IPS-18c (cell line): ENCODE measurements around the gene R3HCC1L.

Experiments
- H3K4me3 ChIP-seq: 2 replicates; pipeline ENCODE4 v1.7.0; 2013; ENCODE audit warnings: low read depth, mild to moderate bottlenecking, low read length, moderate library complexity; ENCODE audit not compliant: insufficient read depth
- H3K9me3 ChIP-seq: one replicate; pipeline ENCODE4 v1.6.1; 2013; ENCODE audit warnings: mild to moderate bottlenecking, low read length, moderate library complexity; ENCODE audit not compliant: control insufficient read depth, insufficient read depth

Gene R3HCC1L

DNA sequence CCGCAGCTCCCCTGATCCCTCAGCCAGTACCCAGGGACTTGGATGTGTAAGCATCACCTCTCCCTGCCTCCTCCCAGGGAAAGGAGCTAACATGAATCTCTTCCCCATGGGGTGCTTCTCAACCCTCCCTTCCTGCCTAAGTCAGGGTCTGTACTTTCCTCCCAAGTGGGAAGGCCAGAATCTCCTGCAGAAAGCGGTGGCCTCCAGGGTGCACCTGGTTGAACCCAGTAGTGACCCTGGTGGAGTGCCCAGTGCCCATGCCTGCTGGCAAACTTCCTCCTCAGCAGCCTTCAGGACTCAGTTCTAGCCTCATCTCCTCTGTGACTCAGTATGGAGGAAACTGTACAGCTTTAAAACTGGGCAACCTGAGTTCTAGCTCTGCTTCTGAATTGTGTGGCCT is 136.3 kb downstream of the R3HCC1L start:
- H3K9me3 ChIP-seq = no peaks in the 10 kb centered on the region
- no peak overlapping the region for H3K4me3 ChIP-seq

DNA sequence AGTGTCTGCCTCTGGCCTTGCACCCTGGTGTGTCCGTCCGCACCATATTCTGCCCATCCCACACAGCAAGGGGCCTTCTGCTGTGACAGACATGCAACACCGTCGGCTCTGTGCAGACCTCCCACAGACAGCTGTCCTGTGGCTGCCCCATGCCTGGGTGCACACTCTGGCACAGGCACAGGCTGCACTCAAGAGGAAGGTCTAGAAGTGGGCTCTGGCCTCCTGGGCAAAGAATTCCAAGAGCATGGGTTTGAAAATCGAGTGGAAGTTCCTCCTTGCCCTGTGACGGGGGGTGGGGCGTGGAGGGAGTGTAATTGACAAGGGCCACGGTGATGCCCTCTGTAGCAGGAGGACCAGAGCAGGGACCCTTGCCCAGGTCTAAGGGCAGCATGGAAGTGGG is 137.8 kb downstream of the R3HCC1L start:
- no peaks in the 10 kb centered on the region for H3K9me3 ChIP-seq

DNA sequence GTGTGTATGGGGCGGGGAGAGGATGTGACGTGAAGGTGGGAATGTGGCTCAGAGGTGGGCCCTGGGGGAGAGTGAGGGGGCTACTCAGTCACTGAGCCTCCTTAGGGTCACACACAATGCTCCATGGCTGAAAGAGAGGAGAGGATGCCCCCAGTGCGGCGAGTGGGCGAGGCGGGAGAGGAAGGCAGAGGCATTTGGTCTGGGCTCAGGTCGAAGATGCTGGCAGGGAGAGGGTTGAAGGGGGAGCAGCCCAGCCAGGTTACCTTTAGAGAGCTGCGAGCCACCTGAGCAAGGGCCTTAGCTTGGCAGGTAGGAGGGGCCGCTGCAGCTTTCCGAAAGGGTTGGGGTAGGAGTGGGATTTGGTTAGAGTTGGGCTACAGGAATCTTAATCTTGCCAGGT is 138.2 kb downstream of the R3HCC1L start:
- Histone ChIP-seq H3K9me3 (no peaks in the 10 kb centered on the region), H3K4me3 (no peak overlapping the region)

More for the DNA sequence above, 137.8 kb downstream of the R3HCC1L start:
- no peak overlapping the region for H3K4me3 ChIP-seq

DNA sequence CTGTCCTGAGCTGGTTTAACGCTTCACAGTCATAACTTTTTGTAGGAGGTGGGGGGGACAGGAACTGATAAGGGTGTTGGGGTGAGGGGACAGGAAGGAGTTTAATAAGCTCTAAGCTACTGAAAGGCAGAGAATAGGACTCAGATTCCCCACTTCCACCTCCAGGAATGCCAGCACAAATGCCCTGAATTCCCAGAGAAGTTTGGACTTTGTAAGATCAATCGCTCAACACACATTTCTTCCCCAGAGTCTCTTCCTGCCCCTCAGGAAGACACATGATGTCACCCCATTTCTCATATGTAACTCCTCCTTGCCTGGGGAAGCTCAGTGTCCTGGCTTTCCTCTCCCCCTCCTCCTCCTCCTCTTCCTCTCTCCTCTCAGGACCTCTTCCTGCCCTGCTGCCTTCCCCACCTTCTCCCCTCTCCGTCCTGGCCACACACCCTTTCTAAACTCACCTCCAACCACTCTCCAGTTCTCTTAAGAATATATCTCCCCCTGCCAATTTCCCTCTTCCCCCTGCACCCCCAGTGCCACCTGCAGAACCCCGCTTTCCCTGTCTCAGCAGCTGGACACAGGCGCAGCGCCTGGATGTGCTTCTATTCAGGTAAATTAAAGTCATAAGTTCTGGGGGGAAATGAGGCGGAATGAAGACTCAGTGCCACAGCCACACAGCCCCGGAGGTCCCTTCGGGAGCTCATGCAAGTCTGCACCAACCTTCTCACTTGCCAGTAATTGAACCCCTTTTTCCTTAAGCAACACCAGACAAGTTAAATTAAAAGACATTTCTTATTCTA is 138.8 kb downstream of the R3HCC1L start:
- H3K9me3 ChIP-seq = no peaks in the 10 kb centered on the region
- H3K4me3 ChIP-seq = no peak overlapping the region

DNA sequence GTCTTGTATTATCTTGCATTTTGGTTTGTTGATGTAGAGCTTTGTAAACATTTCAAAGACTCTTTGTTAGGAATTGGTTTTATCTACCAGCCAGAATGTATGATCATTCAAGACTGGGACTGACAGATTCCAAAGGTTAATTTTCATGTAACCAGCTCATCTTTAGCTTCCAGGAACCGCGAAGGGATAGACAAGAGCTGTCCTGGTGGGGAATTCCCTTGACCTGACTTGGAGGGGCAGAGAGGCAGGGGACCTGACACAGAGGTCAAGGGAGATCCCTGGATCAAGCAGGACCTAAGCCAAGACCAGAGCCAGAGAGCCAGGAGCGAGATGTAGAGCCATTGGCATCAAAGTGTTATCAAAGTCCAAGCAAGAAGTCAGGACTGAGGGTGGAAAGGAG is 140.1 kb downstream of the R3HCC1L start:
- H3K4me3 ChIP-seq = no peak overlapping the region
- H3K9me3 ChIP-seq = no peaks in the 10 kb centered on the region

DNA sequence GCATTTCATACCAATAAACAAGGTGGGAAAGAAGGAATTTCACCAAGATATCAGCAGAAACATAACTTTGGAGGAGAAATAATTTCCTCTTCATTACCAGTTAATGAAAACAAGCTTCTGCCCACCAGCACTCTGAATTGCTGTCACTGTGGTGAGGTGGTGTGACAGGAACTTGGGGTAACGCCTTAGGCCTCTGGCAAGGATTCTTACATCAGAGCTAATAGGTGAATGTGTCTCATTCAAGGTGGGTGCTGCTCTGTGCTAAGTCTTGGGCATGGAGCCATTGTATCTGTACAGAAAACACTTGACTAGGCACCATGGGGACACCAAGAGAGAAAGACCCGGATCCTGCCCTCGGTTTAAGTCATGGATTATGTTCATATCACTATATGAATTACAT is 141.9 kb downstream of the R3HCC1L start:
- H3K9me3 ChIP-seq = no peaks in the 10 kb centered on the region

DNA sequence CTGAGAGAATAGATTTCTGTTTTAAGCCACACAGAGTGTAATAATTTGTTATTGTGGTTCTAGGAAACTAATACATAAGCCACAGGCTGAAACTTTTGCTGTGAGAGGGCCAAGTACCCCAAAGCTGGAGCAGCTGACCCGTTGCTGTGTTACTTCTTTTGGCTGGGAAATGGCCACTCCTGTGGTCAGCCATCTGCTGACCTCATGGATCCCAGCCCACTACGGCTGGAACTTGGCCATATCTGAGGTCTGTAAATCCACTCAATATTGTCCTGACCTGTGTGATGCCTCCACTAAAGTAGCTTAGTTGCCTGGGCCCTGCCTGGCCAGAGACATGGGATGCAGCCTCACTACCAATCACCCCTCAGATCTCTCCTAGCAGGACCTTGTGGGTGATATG is 151.0 kb downstream of the R3HCC1L start:
- H3K4me3 ChIP-seq = no peak overlapping the region
- no peaks in the 10 kb centered on the region for H3K9me3 ChIP-seq

More for the DNA sequence above, 141.9 kb downstream of the R3HCC1L start:
- no peak overlapping the region for H3K4me3 ChIP-seq

DNA sequence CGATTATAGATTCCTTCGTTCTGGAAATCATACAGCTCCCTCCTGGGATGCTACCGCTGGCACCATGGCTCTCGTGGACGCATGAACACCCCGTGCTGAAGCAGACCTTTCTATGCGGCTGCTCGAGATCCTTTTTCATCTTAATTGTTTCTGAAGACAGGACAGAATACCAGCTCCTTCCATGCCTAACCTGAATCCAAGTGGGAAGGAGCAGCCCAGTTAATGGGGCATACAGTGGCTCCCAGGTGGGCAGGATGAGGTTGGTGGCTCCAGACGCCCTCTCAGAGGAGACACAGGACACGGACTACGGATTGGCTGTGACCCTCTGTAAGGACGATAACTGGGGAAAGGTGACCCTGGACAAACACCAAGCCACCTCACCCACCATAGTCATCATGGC is 152.0 kb downstream of the R3HCC1L start:
- Histone ChIP-seq H3K4me3 (no peak overlapping the region), H3K9me3 (no peaks in the 10 kb centered on the region)

DNA sequence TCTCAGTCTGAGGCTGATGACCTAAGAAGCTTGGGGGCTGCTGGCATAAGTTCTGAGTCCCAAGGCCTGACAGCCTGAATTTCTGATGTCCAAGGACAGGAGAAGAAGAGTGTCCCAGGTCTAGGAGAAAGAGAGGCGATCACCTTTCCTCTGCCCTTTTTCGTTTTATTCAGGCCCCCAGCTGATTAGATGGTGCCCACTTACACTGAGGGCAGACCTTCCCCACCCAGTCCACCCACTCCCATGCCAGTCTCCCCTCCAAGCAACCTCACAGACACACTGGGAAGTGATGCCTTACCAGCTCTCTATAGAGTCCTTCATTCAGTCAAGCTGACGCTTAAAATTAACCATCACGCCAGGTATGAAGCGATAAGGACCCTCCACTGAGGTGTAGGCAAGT is 152.9 kb downstream of the R3HCC1L start:
- H3K9me3 ChIP-seq = no peaks in the 10 kb centered on the region
- no peak overlapping the region for H3K4me3 ChIP-seq

DNA sequence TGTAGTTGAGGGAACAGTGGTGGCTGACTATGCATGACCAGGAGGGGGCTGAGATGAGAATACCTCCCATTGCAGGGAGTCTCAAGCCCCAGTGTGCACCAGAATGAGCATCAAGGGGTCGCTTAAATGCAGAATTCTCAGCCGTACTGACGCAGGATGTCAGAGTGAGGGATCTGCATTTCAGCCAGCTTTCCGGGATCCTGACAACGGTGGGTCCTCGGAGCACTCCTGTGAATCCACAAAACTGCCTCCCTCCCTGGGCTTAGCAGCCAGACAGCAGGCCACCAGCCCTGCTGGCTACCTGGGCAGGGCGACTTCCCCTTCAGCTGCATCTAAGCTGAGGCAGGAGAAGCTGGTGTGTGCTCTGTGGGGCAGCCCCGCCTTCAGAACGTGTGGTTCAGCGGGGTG is 155.3 kb downstream of the R3HCC1L start:
- no peak overlapping the region for H3K4me3 ChIP-seq
- H3K9me3 ChIP-seq = no peaks in the 10 kb centered on the region

DNA sequence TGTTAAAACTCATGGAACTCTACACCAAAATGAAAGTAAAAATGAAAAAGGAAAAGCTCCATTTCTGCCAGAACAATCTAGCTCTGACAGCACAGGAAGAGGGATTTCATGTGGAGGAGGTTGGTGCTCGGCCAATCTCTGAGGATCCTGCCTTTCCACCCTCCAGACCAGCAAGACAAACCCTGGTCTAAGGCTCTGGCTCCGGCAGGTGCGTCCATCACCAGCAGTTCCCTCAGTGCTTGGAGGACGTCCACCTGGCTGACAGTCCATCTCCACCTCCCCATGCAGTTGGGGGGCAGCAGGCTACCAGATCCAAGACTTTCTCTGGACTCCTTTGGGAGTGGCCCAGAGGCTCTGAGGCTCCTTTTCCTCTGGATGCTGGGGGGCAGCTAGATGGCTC is 158.5 kb downstream of the R3HCC1L start:
- no peaks in the 10 kb centered on the region for H3K9me3 ChIP-seq
- H3K4me3 ChIP-seq = no peak overlapping the region

DNA sequence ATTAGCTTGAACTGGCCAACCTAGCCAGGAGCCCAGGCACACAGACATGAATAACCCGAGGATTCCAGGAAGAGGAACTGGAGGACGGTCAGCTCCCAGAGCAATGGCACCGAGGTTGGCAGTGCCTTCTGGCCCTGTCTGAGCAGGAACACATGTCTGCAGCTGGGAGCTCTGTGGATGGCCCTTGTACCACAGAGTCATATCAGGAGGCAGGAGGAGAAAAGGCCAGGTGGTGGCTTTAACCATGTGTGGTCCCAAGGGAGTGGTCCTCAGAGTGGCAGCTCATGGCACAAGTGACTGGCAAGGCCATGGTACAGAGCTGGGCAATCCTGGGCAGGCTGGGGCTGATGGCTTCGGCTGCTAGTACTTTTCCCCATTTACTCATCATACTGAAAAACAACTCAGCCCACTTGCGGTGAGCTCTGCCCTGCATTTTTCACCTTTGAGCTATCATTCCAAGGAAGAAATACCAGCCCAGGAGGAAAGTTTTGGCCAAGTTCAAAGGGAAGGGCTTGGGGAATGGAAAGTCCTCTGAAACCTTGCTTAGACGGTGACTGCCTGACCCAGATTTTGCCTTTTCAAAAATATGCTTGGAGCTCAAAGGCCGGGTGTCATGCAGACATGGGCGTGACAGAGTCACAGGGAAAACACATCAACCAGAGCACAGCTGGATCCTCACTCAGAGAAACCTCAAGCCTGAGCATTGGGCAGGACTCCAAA is 159.3 kb downstream of the R3HCC1L start:
- no peak overlapping the region for H3K4me3 ChIP-seq
- H3K9me3 ChIP-seq = no peaks in the 10 kb centered on the region

DNA sequence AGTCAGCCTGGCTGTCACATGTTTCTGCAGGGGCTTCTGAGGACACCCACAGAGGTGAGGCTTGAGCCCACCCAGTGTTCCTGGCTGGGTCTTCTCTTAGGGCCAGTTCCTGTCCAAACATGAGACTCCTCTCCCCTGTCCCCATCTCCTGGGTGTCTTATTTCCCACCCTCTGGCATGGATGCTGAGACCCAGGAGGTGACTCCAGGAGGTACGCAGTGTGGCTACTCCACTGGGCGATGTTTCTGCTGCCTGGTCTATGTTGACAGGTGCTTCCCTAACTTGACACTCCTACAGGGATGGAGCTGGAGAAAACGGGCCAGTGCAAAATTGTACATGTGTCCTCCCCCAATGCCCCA is 159.8 kb downstream of the R3HCC1L start:
- H3K9me3 ChIP-seq = no peaks in the 10 kb centered on the region
- H3K4me3 ChIP-seq = no peak overlapping the region
